SK-N-SH treated with all-trans-retinoic acid at 6 μM for 48 hours (cell line): Measurements from ENCODE around the gene DNAH3.

Experiments
- CREB5 ChIP-seq: fragments of 250-450 bp; sonication (Bioruptor Pico); IDR thresholded peaks from 2 replicates; pipeline ENCODE4 v1.5.1; 2020; ENCODE audit warnings: low read depth, mild to moderate bottlenecking, moderate library complexity
- CSDC2 ChIP-seq: fragments of 250-450 bp; sonication (Bioruptor Pico); IDR thresholded peaks from 2 replicates; pipeline ENCODE4 v1.5.0; 2020; ENCODE audit warnings: mild to moderate bottlenecking, moderate library complexity
- GLIS3 ChIP-seq: fragments of 250-450 bp; sonication (Bioruptor Pico); IDR thresholded peaks from 2 replicates; pipeline ENCODE4 v1.5.0; 2020; ENCODE audit warnings: mild to moderate bottlenecking, moderate library complexity
- PATZ1 ChIP-seq: fragments of 250-450 bp; sonication (Bioruptor Pico); IDR thresholded peaks from 2 replicates; pipeline ENCODE4 v1.8.0; 2020; ENCODE audit warnings: mild to moderate bottlenecking, moderate library complexity, borderline replicate concordance
- POU6F1 ChIP-seq: fragments of 250-450 bp; sonication (Bioruptor Pico); IDR thresholded peaks from 2 replicates; pipeline ENCODE4 v1.8.0; 2021; ENCODE audit warnings: low read depth, mild to moderate bottlenecking, moderate library complexity, borderline replicate concordance
- TOX ChIP-seq: fragments of 250-450 bp; sonication (Bioruptor Pico); IDR thresholded peaks from 2 replicates; pipeline ENCODE4 v1.8.0; 2021; ENCODE audit warnings: mild to moderate bottlenecking, moderate library complexity, borderline replicate concordance

- TF ChIP-seq GLIS3 (CRISPR knock-in tag): no peak
- no peak for TF ChIP-seq CREB5 (CRISPR knock-in tag)
- TF ChIP-seq PATZ1 (CRISPR knock-in tag): no peak
- TF ChIP-seq POU6F1: no peak
- no peak for TF ChIP-seq CSDC2
- TF ChIP-seq TOX (CRISPR knock-in tag): no peak
Measured at GRCh38 chr16:21189311-21189710, 38.7 kb upstream of the DNAH3 start.
